HCT116 (cell line): ENCODE results near the gene ESRRB. TPM values are rescaled to one million over a fixed set of nuclear protein-coding genes. Genes with fewer than 3 reads are reported as not detected.

Experiments used
- ATAC-seq: fragments of 200-7000 bp; cut with Tn5 transposase; 2 replicates; pipeline ENCODE4 v1.9.1; 2020; ENCODE audit warnings: mild to moderate bottlenecking, moderate library complexity
- BruUV-seq: library from RNA; stranded (reverse); fragments of 400-500 nt; replicated peaks from 2 replicates; lab custom pipeline; 2021; lab: Mats Ljungman, UMichigan
- CTCF ChIA-PET: fragments of 300-600 bp; sonication (Branson Sonifier 250); formaldehyde crosslinking; loops from one replicate; lab custom pipeline; 2021; ENCODE audit warnings: antibody characterized with exemption; lab: Charles Lee
- POLR2A ChIA-PET: fragments of 300-600, 350-600 bp; sonication (Branson Sonifier 250); formaldehyde crosslinking; loops from one replicate; lab custom pipeline; 2021; ENCODE audit warnings: antibody characterized with exemption; lab: Charles Lee
- RAD21 ChIA-PET, 2 experiments: fragments of 300-600 bp; sonication (Branson Sonifier 250); formaldehyde crosslinking; loops; one replicate each; lab custom pipeline; 2023; ENCODE audit warnings: low total read pairs in 2 of 2; ENCODE audit not compliant: uncharacterized antibody in 2 of 2, unreplicated experiment in 2 of 2, low non-redundant PET in 1 of 2; lab: Charles Lee
- DNase-seq: peaks from one replicate; pipeline ENCODE4 v3.0.0-alpha.2; 2010; ENCODE audit warnings: low read depth, low spot score
- H2AFZ ChIP-seq: fragments of 200-600 bp; shearing (Covaris generic), sonication (generic); 2 replicates; pipeline ENCODE4 v1.6.1; 2017; ENCODE audit warnings: low read depth, mixed run types, mixed read lengths, antibody characterized with exemption, low read length; ENCODE audit not compliant: poor library complexity, severe bottlenecking
- H3K27ac ChIP-seq: 2 replicates; pipeline ENCODE4 v1.5.1; 2012; ENCODE audit warnings: low read depth, low read length
- H3K27me3 ChIP-seq: fragments of 200-600 bp; sonication (generic); 2 replicates; pipeline ENCODE4 v1.6.1; 2016; ENCODE audit warnings: mixed run types, low read length, mixed read lengths; ENCODE audit not compliant: insufficient read depth
- H3K36me3 ChIP-seq, 2 experiments: fragments of 200-500 bp in 1 of 2; fragments of 200-600 bp in 1 of 2; sonication (Bioruptor generic) in 1 of 2; sonication (generic) in 1 of 2; 2 replicates each; pipeline versions ENCODE4 v1.5.1 to v1.6.1; 2014 to 2016; ENCODE audit warnings: low read length in 2 of 2, inconsistent platforms in 1 of 2, mixed read lengths in 1 of 2, mixed run types in 1 of 2; ENCODE audit not compliant: insufficient read depth in 2 of 2, control insufficient read depth in 1 of 2
- H3K4me1 ChIP-seq, 2 experiments: fragments of 200-600 bp in 1 of 2; sonication (generic) in 1 of 2; 2 replicates each; pipeline versions ENCODE4 v1.5.1 to v1.6.1; 2012 to 2017; ENCODE audit warnings: low read length in 2 of 2, inconsistent platforms in 1 of 2, mild to moderate bottlenecking in 1 of 2, mixed read lengths in 1 of 2, mixed run types in 1 of 2, moderate library complexity in 1 of 2; ENCODE audit not compliant: insufficient read depth in 2 of 2, control insufficient read depth in 1 of 2
- H3K4me2 ChIP-seq: fragments of 200-600 bp; sonication (generic); 2 replicates; pipeline ENCODE4 v1.6.1; 2017; ENCODE audit warnings: mixed run types, low read length, mixed read lengths
- H3K4me3 ChIP-seq, 2 experiments: fragments of 200-600 bp in 1 of 2; sonication (generic) in 1 of 2; replicated peaks in 1 of 2; 2 replicates each; pipeline ENCODE4 v1.5.1; 2011 to 2016; ENCODE audit warnings: low read length in 2 of 2, control low read depth in 1 of 2, low read depth in 1 of 2, mild to moderate bottlenecking in 1 of 2, mixed read lengths in 1 of 2, mixed run types in 1 of 2
- H3K79me2 ChIP-seq: fragments of 200-600 bp; sonication (generic); 2 replicates; pipeline ENCODE4 v1.6.1; 2017; ENCODE audit warnings: mild to moderate bottlenecking, mixed run types, low read length, moderate library complexity, mixed read lengths; ENCODE audit not compliant: insufficient read depth
- H3K9ac ChIP-seq: fragments of 200-600 bp; sonication (generic); 2 replicates; pipeline ENCODE4 v1.6.1; 2016; ENCODE audit warnings: low read length, mixed read lengths
- H3K9me2 ChIP-seq: fragments of 200-600 bp; sonication (generic), shearing (Covaris generic); 2 replicates; pipeline ENCODE4 v1.6.1; 2017; ENCODE audit warnings: mixed run types, mild to moderate bottlenecking, moderate library complexity; ENCODE audit not compliant: insufficient read depth
- H3K9me3 ChIP-seq, 2 experiments: fragments of 200-500 bp in 1 of 2; fragments of 200-600 bp in 1 of 2; sonication (Bioruptor generic) in 1 of 2; sonication (generic) in 1 of 2; 2 replicates each; pipeline ENCODE4 v1.6.1; 2014 to 2017; ENCODE audit warnings: low read length in 2 of 2, mixed read lengths in 2 of 2, inconsistent platforms in 1 of 2, low read depth in 1 of 2, mild to moderate bottlenecking in 1 of 2, mixed run types in 1 of 2, moderate library complexity in 1 of 2; ENCODE audit not compliant: control insufficient read depth in 1 of 2, insufficient read depth in 1 of 2
- H4K20me1 ChIP-seq: fragments of 200-600 bp; sonication (generic), shearing (Covaris generic); 2 replicates; pipeline ENCODE4 v1.6.1; 2017; ENCODE audit warnings: mixed run types, mild to moderate bottlenecking, moderate library complexity; ENCODE audit not compliant: insufficient read depth
- CBX3 ChIP-seq: IDR thresholded peaks from 2 replicates; pipeline ENCODE4 v1.6.1; 2012; ENCODE audit warnings: low read depth
- CEBPB ChIP-seq: IDR thresholded peaks from 2 replicates; pipeline ENCODE4 v1.6.1; 2012; ENCODE audit warnings: low read depth
- CTCF ChIP-seq, 3 experiments: fragments of 200-600 bp in 1 of 3; sonication (generic) in 1 of 3; IDR thresholded peaks in 2 of 3; conservative IDR thresholded peaks in 1 of 3; 2 replicates each; pipeline ENCODE4 v1.5.1; 2012 to 2017; ENCODE audit warnings: low read depth in 2 of 3, low read length in 2 of 3, antibody characterized with exemption in 1 of 3, borderline replicate concordance in 1 of 3, control low read depth in 1 of 3, mild to moderate bottlenecking in 1 of 3, mixed read lengths in 1 of 3, mixed run types in 1 of 3, moderate library complexity in 1 of 3; ENCODE audit not compliant: insufficient read depth in 1 of 3
- EGR1 ChIP-seq: IDR thresholded peaks from 2 replicates; pipeline ENCODE4 v1.6.1; 2012; ENCODE audit warnings: low read depth
- EZH2phosphoT487 ChIP-seq: fragments of 200-600 bp; IDR thresholded peaks from 2 replicates; pipeline ENCODE4 v1.6.1; 2018; ENCODE audit warnings: antibody characterized with exemption, borderline replicate concordance
- RAD21 ChIP-seq: IDR thresholded peaks from 2 replicates; pipeline ENCODE4 v1.6.1; 2012; ENCODE audit warnings: low read depth, mild to moderate bottlenecking
- SIN3A ChIP-seq: IDR thresholded peaks from 2 replicates; pipeline ENCODE4 v1.6.1; 2012; ENCODE audit warnings: low read depth
- YY1 ChIP-seq: IDR thresholded peaks from 2 replicates; pipeline ENCODE4 v1.6.1; 2011; ENCODE audit warnings: low read length, low read depth, moderate library complexity, mild to moderate bottlenecking; ENCODE audit not compliant: insufficient replicate concordance; ENCODE audit errors: extremely low read depth
- intact Hi-C: fragments of 100-400 bp; cut with micrococcal nuclease; formaldehyde crosslinking; loops from 2 replicates; pipeline ENCODE4 v1.10.0; 2022
- total RNA-seq: library from RNA; stranded (reverse); gene quantifications from one replicate; pipeline ENCODE4 v1.2.1, GENCODE V29; 2021; ENCODE audit not compliant: unreplicated experiment
- TF ChIP-seq, protein P1 (sequence below): IDR thresholded peaks from 2 replicates; pipeline ENCODE4 v1.6.1; 2012
- TF ChIP-seq, protein P2 (sequence below): IDR thresholded peaks from 2 replicates; pipeline ENCODE4 v1.6.1; 2012

ESRRB gene
- total RNA-seq, 1 experiment from 2014 or later: 1.9 TPM

GRCh38 chr14:76472199-76472723 lies 96.3 kb downstream of the ESRRB start:
- Histone ChIP-seq H3K27ac (no peak overlapping the region), H2AFZ (no peak overlapping the region), H3K9me3 (no peaks in the 10 kb centered on the region), H3K4me3 (no peak overlapping the region), H3K4me2 (no peak overlapping the region), H4K20me1 (no peaks in the 10 kb centered on the region), H3K27me3 (no peaks in the 10 kb centered on the region), H3K36me3 (no peaks in the 10 kb centered on the region), H3K79me2 (no peaks in the 10 kb centered on the region), H3K9ac (no peak overlapping the region), H3K9me2 (no peaks in the 10 kb centered on the region), H3K4me1 (no peaks in the 10 kb centered on the region)
- ChIA-PET POLR2A (no interaction called here), CTCF (no interaction called here), RAD21 (no interaction called here)
- DNase-seq (no peak), ATAC-seq (no peak)
- TF ChIP-seq RAD21 (no peak), CEBPB (no peak), EGR1 (no peak), EZH2phosphoT487 (no peak), SIN3A (no peak), CTCF (IDR thresholded peaks at IDR 0.05 in 2 of 3, conservative IDR thresholded peaks at IDR 0.05 in 1 of 3; ENCODE audit: borderline replicate concordance in 1 of 3, insufficient read depth in 1 of 3, low read depth in 2 of 3, low read length in 2 of 3) (no peak), CBX3 (no peak), YY1 (no peak)
- TF ChIP-seq, protein P1, sequence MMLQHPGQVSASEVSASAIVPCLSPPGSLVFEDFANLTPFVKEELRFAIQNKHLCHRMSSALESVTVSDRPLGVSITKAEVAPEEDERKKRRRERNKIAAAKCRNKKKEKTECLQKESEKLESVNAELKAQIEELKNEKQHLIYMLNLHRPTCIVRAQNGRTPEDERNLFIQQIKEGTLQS: no peak
- TF ChIP-seq, protein P2, sequence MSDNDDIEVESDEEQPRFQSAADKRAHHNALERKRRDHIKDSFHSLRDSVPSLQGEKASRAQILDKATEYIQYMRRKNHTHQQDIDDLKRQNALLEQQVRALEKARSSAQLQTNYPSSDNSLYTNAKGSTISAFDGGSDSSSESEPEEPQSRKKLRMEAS: no peak
- no TSS peak for BruUV-seq
- intact Hi-C loops: no loop called here
